ENCODE data around the gene PLEKHM2.

DNA sequence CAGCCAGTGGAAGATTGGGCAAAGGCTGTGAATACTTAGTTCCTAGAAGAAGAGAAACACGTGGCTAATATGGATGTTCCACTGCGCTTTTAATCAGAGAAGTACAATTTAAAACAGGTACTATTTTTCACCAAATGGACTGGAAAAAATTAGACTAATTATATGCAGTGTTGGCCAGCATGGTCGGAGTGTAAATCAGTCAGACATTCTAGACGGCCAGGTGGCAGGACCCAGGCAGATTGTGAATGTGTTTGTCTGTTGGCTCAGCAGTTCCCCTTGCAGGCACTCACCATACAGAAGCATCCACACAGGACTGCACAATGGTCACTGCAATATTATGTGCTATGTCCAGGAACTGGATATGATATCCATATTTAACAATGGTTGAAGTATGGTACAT lies 28.0 kb downstream of the PLEKHM2 start:
- TF ChIP-seq, protein P1, sequence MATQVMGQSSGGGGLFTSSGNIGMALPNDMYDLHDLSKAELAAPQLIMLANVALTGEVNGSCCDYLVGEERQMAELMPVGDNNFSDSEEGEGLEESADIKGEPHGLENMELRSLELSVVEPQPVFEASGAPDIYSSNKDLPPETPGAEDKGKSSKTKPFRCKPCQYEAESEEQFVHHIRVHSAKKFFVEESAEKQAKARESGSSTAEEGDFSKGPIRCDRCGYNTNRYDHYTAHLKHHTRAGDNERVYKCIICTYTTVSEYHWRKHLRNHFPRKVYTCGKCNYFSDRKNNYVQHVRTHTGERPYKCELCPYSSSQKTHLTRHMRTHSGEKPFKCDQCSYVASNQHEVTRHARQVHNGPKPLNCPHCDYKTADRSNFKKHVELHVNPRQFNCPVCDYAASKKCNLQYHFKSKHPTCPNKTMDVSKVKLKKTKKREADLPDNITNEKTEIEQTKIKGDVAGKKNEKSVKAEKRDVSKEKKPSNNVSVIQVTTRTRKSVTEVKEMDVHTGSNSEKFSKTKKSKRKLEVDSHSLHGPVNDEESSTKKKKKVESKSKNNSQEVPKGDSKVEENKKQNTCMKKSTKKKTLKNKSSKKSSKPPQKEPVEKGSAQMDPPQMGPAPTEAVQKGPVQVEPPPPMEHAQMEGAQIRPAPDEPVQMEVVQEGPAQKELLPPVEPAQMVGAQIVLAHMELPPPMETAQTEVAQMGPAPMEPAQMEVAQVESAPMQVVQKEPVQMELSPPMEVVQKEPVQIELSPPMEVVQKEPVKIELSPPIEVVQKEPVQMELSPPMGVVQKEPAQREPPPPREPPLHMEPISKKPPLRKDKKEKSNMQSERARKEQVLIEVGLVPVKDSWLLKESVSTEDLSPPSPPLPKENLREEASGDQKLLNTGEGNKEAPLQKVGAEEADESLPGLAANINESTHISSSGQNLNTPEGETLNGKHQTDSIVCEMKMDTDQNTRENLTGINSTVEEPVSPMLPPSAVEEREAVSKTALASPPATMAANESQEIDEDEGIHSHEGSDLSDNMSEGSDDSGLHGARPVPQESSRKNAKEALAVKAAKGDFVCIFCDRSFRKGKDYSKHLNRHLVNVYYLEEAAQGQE (IDR thresholded peaks at IDR 0.05; ENCODE audit: low read depth) = no peak
- no peak for TF ChIP-seq NFIC (IDR thresholded peaks at IDR 0.05)
- TF ChIP-seq, protein P2, sequence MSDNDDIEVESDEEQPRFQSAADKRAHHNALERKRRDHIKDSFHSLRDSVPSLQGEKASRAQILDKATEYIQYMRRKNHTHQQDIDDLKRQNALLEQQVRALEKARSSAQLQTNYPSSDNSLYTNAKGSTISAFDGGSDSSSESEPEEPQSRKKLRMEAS (IDR thresholded peaks at IDR 0.05) = no peak
- TF ChIP-seq EGR1 (IDR thresholded peaks at IDR 0.05) = no peak
- TF ChIP-seq CREB1 (IDR thresholded peaks at IDR 0.05; ENCODE audit: low read depth) = no peak
- TF ChIP-seq TEAD4 (IDR thresholded peaks at IDR 0.05) = no peak
- no peak for TF ChIP-seq TAF1 (IDR thresholded peaks at IDR 0.05; ENCODE audit: low read depth)
- TF ChIP-seq FOXM1 (IDR thresholded peaks at IDR 0.05; ENCODE audit: borderline replicate concordance, low read depth) = no peak
